SK-N-SH treated with all-trans-retinoic acid at 6 μM for 48 hours (cell line): ENCODE data around the gene AMZ2.
"Not testable (repeated sequence)": the region's sequence is repeated elsewhere in the genome, so short reads cannot be mapped to it uniquely, and the experiment has no call there.

Experiments used
- ARNTL ChIP-seq: fragments of 450-650 bp; formaldehyde crosslinking; IDR thresholded peaks from 2 replicates; pipeline ENCODE4 v1.5.0; 2020; ENCODE audit warnings: low read depth, mild to moderate bottlenecking, moderate library complexity, borderline replicate concordance
- CREB5 ChIP-seq: fragments of 250-450 bp; sonication (Bioruptor Pico); IDR thresholded peaks from 2 replicates; pipeline ENCODE4 v1.5.1; 2020; ENCODE audit warnings: low read depth, mild to moderate bottlenecking, moderate library complexity
- ZC3H10 ChIP-seq: fragments of 250-450 bp; sonication (Bioruptor Pico); IDR thresholded peaks from 2 replicates; pipeline ENCODE4 v1.5.1; 2021; ENCODE audit warnings: mild to moderate bottlenecking, moderate library complexity

GRCh38 chr17:68262467-68262866 lies 14.6 kb downstream of the AMZ2 start:
- not testable (repeated sequence) for TF ChIP-seq ARNTL (CRISPR knock-in tag); ZC3H10; CREB5 (CRISPR knock-in tag)
